H1 (cell line): ENCODE data around the gene LCN15. TPM values are rescaled to one million over a fixed set of nuclear protein-coding genes. Genes with fewer than 3 reads are reported as not detected.

ENCODE experiments used
- CTCF ChIA-PET: fragments of 300-600 bp; sonication (Branson Sonifier 250); formaldehyde crosslinking; loops from one replicate; lab custom pipeline; 2021; ENCODE audit not compliant: partially characterized antibody; lab: Charles Lee
- POLR2A ChIA-PET: fragments of 300-600 bp; sonication (Branson Sonifier 250); formaldehyde crosslinking; loops from one replicate; lab custom pipeline; 2021; ENCODE audit warnings: inconsistent platforms; ENCODE audit not compliant: partially characterized antibody; lab: Charles Lee
- DNase-seq, 2 experiments: peaks; one replicate each; pipeline versions ENCODE4 v3.0.0 to v3.0.0-alpha.2; 2010 to 2022; ENCODE audit warnings: low spot score in 2 of 2, low read depth in 1 of 2, mixed read lengths in 1 of 2
- FAIRE-seq: peaks from 2 replicates; lab custom pipeline; 2011; peaks lifted over from hg19 to GRCh38; lab: Jason Lieb, UNC
- H2AFZ ChIP-seq: 2 replicates; pipeline ENCODE4 v1.8.1; 2012; ENCODE audit warnings: low read length, inconsistent platforms
- H2AK5ac ChIP-seq: 2 replicates; pipeline ENCODE4 v1.6.1; 2013; ENCODE audit warnings: low read depth, low read length
- H2BK120ac ChIP-seq: replicated peaks from 2 replicates; pipeline ENCODE3; 2013; ENCODE audit warnings: low read depth, low read length, inconsistent platforms
- H2BK12ac ChIP-seq: 2 replicates; pipeline ENCODE4 v1.6.1; 2013; ENCODE audit warnings: low read depth, low read length
- H2BK15ac ChIP-seq: 2 replicates; pipeline ENCODE4 v1.6.1; 2013; ENCODE audit warnings: low read length
- H2BK20ac ChIP-seq: 2 replicates; pipeline ENCODE4 v1.6.1; 2013; ENCODE audit warnings: low read length
- H2BK5ac ChIP-seq: 2 replicates; pipeline ENCODE4 v1.6.1; 2013; ENCODE audit warnings: low read depth, low read length
- H3K14ac ChIP-seq: 2 replicates; pipeline ENCODE4 v1.6.1; 2013; ENCODE audit warnings: inconsistent platforms; ENCODE audit not compliant: insufficient read length
- H3K18ac ChIP-seq: 2 replicates; pipeline ENCODE4 v1.6.1; 2013; ENCODE audit warnings: low read length; ENCODE audit errors: extremely low read depth
- H3K23ac ChIP-seq: 2 replicates; pipeline ENCODE4 v1.6.1; 2013; ENCODE audit warnings: inconsistent platforms; ENCODE audit not compliant: insufficient read length
- H3K23me2 ChIP-seq: 2 replicates; pipeline ENCODE4 v1.6.1; 2013; ENCODE audit warnings: low read depth, low read length
- H3K27ac ChIP-seq: 2 replicates; pipeline ENCODE4 v1.6.1; 2011; ENCODE audit warnings: low read depth, low read length, inconsistent platforms
- H3K27me3 ChIP-seq, 4 experiments: replicated peaks in 1 of 4; 1 replicate in 1 of 4; 2 replicates in 3 of 4; pipeline versions ENCODE4 v1.6.1 to v1.8.1; 2011 to 2013; ENCODE audit warnings: low read length in 3 of 4, mild to moderate bottlenecking in 3 of 4, inconsistent platforms in 2 of 4, mixed read lengths in 2 of 4, moderate library complexity in 1 of 4; ENCODE audit not compliant: control insufficient read depth in 3 of 4, insufficient read depth in 3 of 4; ENCODE audit errors: extremely low read depth in 1 of 4
- H3K36me3 ChIP-seq, 4 experiments: 2 replicates each; pipeline versions ENCODE4 v1.6.1 to v1.8.1; 2011 to 2013; ENCODE audit warnings: mild to moderate bottlenecking in 4 of 4, low read length in 3 of 4, moderate library complexity in 2 of 4, control low read depth in 1 of 4, inconsistent platforms in 1 of 4; ENCODE audit not compliant: insufficient read depth in 4 of 4, control insufficient read depth in 2 of 4
- H3K4ac ChIP-seq: replicated peaks from 2 replicates; pipeline ENCODE3; 2013; ENCODE audit warnings: low read length, low read depth, mixed read lengths, inconsistent platforms; ENCODE audit not compliant: insufficient read length
- H3K4me1 ChIP-seq, 4 experiments: replicated peaks in 1 of 4; 1 replicate in 1 of 4; 2 replicates in 3 of 4; pipeline versions ENCODE4 v1.6.1 to v1.8.1; 2011 to 2013; ENCODE audit warnings: low read length in 3 of 4, inconsistent platforms in 2 of 4, mixed read lengths in 1 of 4; ENCODE audit not compliant: insufficient read depth in 4 of 4, control insufficient read depth in 3 of 4
- H3K4me2 ChIP-seq, 2 experiments: 2 replicates each; pipeline versions ENCODE4 v1.6.1 to v1.8.1; 2011 to 2013; ENCODE audit warnings: low read depth in 2 of 2, low read length in 2 of 2, control low read depth in 1 of 2, inconsistent platforms in 1 of 2, mild to moderate bottlenecking in 1 of 2; ENCODE audit not compliant: insufficient read depth in 1 of 2
- H3K4me3 ChIP-seq, 4 experiments: fragments of 200-600, 300-600 bp in 1 of 4; sonication (generic), shearing (Covaris generic), sonication (Bioruptor Twin) in 1 of 4; 2 replicates each; pipeline versions ENCODE4 v1.5.1 to v1.8.1; 2011 to 2016; ENCODE audit warnings: low read length in 4 of 4, low read depth in 3 of 4, control low read depth in 2 of 4, inconsistent platforms in 2 of 4, mild to moderate bottlenecking in 2 of 4, mixed read lengths in 1 of 4, moderate library complexity in 1 of 4; ENCODE audit not compliant: insufficient read depth in 2 of 4; ENCODE audit errors: extremely low read depth in 1 of 4
- H3K56ac ChIP-seq: replicated peaks from 2 replicates; pipeline ENCODE3; 2013; ENCODE audit warnings: low read depth, mild to moderate bottlenecking, mixed read lengths, low read length, inconsistent platforms; ENCODE audit not compliant: insufficient read length
- H3K79me1 ChIP-seq: 2 replicates; pipeline ENCODE4 v1.6.1; 2013; ENCODE audit warnings: low read depth, low read length, control low read depth
- H3K79me2 ChIP-seq, 2 experiments: 2 replicates each; pipeline versions ENCODE4 v1.6.1 to v1.8.1; 2012 to 2013; ENCODE audit warnings: low read length in 2 of 2, mild to moderate bottlenecking in 2 of 2, inconsistent platforms in 1 of 2; ENCODE audit not compliant: insufficient read depth in 2 of 2, control insufficient read depth in 1 of 2
- H3K9ac ChIP-seq, 4 experiments: replicated peaks in 1 of 4; 1 replicate in 1 of 4; 2 replicates in 3 of 4; pipeline versions ENCODE4 v1.6.1 to v1.8.1; 2011 to 2013; ENCODE audit warnings: low read depth in 3 of 4, low read length in 3 of 4, control low read depth in 2 of 4, mild to moderate bottlenecking in 2 of 4, moderate library complexity in 2 of 4, inconsistent platforms in 1 of 4; ENCODE audit errors: extremely low read depth in 1 of 4
- H3K9me3 ChIP-seq, 2 experiments: 2 replicates each; pipeline versions ENCODE4 v1.6.1 to v1.8.1; 2012 to 2013; ENCODE audit warnings: mild to moderate bottlenecking in 2 of 2, moderate library complexity in 2 of 2, control low read depth in 1 of 2, inconsistent platforms in 1 of 2, low read depth in 1 of 2, low read length in 1 of 2, mixed read lengths in 1 of 2; ENCODE audit not compliant: insufficient read depth in 2 of 2
- H4K20me1 ChIP-seq, 2 experiments: replicated peaks in 1 of 2; 2 replicates each; pipeline versions ENCODE3 to v1.8.1; 2011 to 2013; ENCODE audit warnings: inconsistent platforms in 2 of 2, low read length in 2 of 2, mild to moderate bottlenecking in 1 of 2; ENCODE audit not compliant: insufficient read depth in 2 of 2, control insufficient read depth in 1 of 2
- H4K5ac ChIP-seq: 2 replicates; pipeline ENCODE4 v1.6.1; 2013; ENCODE audit warnings: low read length, low read depth, mixed read lengths, inconsistent platforms; ENCODE audit not compliant: insufficient read length
- H4K8ac ChIP-seq: 2 replicates; pipeline ENCODE4 v1.8.0; 2013; ENCODE audit warnings: mild to moderate bottlenecking, moderate library complexity, low read length, inconsistent platforms; ENCODE audit not compliant: insufficient read depth; ENCODE audit errors: extremely low read depth
- H4K91ac ChIP-seq: replicated peaks from 2 replicates; pipeline ENCODE3; 2013; ENCODE audit warnings: low read length, mixed read lengths, inconsistent platforms; ENCODE audit not compliant: insufficient read length
- ASH2L ChIP-seq: fragments of 200-600, 300-600 bp; sonication (generic); IDR thresholded peaks from one replicate; pipeline ENCODE4 v1.7.1; 2017; ENCODE audit warnings: low read length
- CBX5 ChIP-seq: fragments of 300-800, 300-1000 bp; sonication (generic); IDR thresholded peaks from 2 replicates; pipeline ENCODE4 v1.7.1; 2016; ENCODE audit warnings: antibody characterized with exemption, low read length, low read depth
- CBX8 ChIP-seq: fragments of 300-800, 300-1000 bp; sonication (generic); IDR thresholded peaks from 2 replicates; pipeline ENCODE4 v1.7.1; 2016; ENCODE audit warnings: low read depth, low read length, borderline replicate concordance
- EP300 ChIP-seq, 2 experiments: IDR thresholded peaks; 1 replicate in 1 of 2; 2 replicates in 1 of 2; pipeline ENCODE4 v1.6.1; 2011 to 2012; ENCODE audit warnings: low read depth in 2 of 2, low read length in 2 of 2, mild to moderate bottlenecking in 2 of 2, borderline replicate concordance in 1 of 2, inconsistent platforms in 1 of 2, moderate library complexity in 1 of 2
- GTF2F1 ChIP-seq: IDR thresholded peaks from 2 replicates; pipeline ENCODE4 v1.6.1; 2012; ENCODE audit warnings: low read depth, low read length, improper control_type of control experiment, borderline replicate concordance
- JUN ChIP-seq: IDR thresholded peaks from 2 replicates; pipeline ENCODE4 v1.6.1; 2011; ENCODE audit warnings: low read depth, mild to moderate bottlenecking, improper control_type of control experiment, low read length
- KDM1A ChIP-seq: fragments of 200-600, 300-600 bp; sonication (generic); IDR thresholded peaks from 2 replicates; pipeline ENCODE4 v1.7.1; 2016; ENCODE audit warnings: mild to moderate bottlenecking, low read length, borderline replicate concordance
- MAFK ChIP-seq: IDR thresholded peaks from 2 replicates; pipeline ENCODE4 v1.6.1; 2012; ENCODE audit warnings: low read depth, mild to moderate bottlenecking, improper control_type of control experiment, low read length
- POLR2A ChIP-seq, 2 experiments: IDR thresholded peaks; 1 replicate in 1 of 2; 2 replicates in 1 of 2; pipeline ENCODE4 v1.6.1; 2011; ENCODE audit warnings: low read depth in 2 of 2, low read length in 2 of 2, mild to moderate bottlenecking in 2 of 2; ENCODE audit errors: control extremely low read depth in 1 of 2
- SP1 ChIP-seq: IDR thresholded peaks from 2 replicates; pipeline ENCODE4 v1.6.1; 2011; ENCODE audit warnings: low read depth, low read length
- TAF1 ChIP-seq: IDR thresholded peaks from 2 replicates; pipeline ENCODE4 v1.6.1; 2011; ENCODE audit warnings: mild to moderate bottlenecking, low read depth, low read length
- WGBS, 2 experiments: shearing (Covaris generic) in 1 of 2; methylation state at CpG; one replicate each; pipeline versions ENCODE4 v1.1.6 to v1.1.7; 2013 to 2015; ENCODE audit warnings: low lambda C conversion rate in 2 of 2, mixed read lengths in 2 of 2, inconsistent platforms in 1 of 2, low coverage in 1 of 2, missing lambda C conversion rate in 1 of 2; ENCODE audit not compliant: insufficient replicate concordance in 2 of 2, insufficient coverage in 1 of 2, insufficient read length in 1 of 2; ENCODE audit errors: extremely low coverage in 1 of 2, missing lambda C conversion rate in 1 of 2; 5-methylcytosine and 5-hydroxymethylcytosine counted together
- polyA plus RNA-seq, 7 experiments: library from polyadenylated mRNA; depleted of rRNA in 3 of 7; stranded (reverse) in 5 of 7; unstranded in 2 of 7; fragments of >200 nt in 5 of 7; fragments of 200-250 nt in 2 of 7; gene quantifications; 1 replicate in 5 of 7; 2 replicates in 1 of 7; 4 replicates in 1 of 7; pipeline versions ENCODE4 v1.2.1 to v1.2.3, GENCODE V29; 2011 to 2013; ENCODE audit warnings: missing spikeins in 2 of 7, mixed read lengths in 2 of 7
- total RNA-seq: library from RNA; stranded (reverse); fragmentation: NEBNext Ultra II Directional; extraction: Animal tissue kit (Norgen Biotek cat#: 25700); gene quantifications from 2 replicates; pipeline ENCODE4 v1.2.1, GENCODE V29; 2021
- TF ChIP-seq, protein P1 (sequence below): IDR thresholded peaks from 2 replicates; pipeline ENCODE4 v1.6.1; 2011; ENCODE audit warnings: low read depth, mild to moderate bottlenecking, low read length; ENCODE audit not compliant: insufficient read depth

The LCN15 gene
- total and polyA plus RNA-seq, 2 of the 8 experiments (the other 6 are each of a cell fraction or from before 2014, with no cell fraction given), result 0.08 to 0.47 TPM

DNA sequence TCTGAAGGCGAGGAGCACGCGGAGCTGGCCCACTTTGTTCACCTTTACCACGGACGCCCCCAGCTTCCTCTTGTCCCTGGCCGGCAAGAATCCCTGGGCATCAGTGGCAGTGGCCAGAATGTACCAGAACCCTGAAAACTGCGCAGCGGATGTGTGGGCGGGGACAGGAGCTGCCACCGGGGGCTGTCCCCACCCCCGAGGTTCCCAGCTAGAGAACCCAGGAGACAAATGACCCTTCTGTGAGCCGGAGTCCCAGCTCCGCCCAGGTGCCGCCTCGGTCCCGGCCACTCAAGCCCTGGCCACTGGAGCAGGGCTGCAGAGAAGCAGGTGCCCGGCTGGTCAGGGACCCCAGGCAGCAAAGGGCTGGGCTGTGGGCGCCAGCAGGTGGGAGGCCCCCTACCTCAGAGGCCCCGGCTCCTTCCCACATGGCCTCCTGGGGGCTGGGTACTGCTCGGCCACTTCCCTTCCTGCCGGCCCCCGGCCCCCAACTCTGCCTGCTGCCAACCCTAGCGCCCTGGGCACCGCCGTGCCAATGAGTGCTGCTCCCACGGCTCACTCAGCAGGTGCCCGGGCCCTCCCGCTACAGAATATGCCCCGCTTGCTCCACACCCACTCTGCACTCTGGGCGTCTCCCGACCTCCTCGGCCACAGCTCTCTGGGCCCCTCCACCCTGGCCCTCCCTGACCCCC, 22.3 kb downstream of the LCN15 start:
- ChIA-PET CTCF (interaction anchor here (0.6 to 4.8 kb wide), 7 partner anchors 9 to 324 kb away, joined by 3 to 36 read pairs (median 4); partner anchors contain the start of gene LCN8), POLR2A (interaction anchor here (1.3 to 11.7 kb wide), 4 partner anchors 8 to 22 kb away, joined by 4 to 137 read pairs (median 11); partner anchors contain the start of gene LCN8)
- H4K20me1 ChIP-seq, result no peaks in the 10 kb centered on the region
- no peaks in the 10 kb centered on the region for H3K36me3 ChIP-seq
- no peak overlapping the region; the same call in none of the 2 replicates for H3K18ac ChIP-seq
- no peak overlapping the region for H4K91ac ChIP-seq
- no peak overlapping the region for H3K14ac ChIP-seq
- H3K79me2 ChIP-seq, result no peaks in the 10 kb centered on the region
- H3K27ac ChIP-seq, result no peak overlapping the region
- peak overlapping the region; percentile 23 to 57; a peak in 1 of 4 replicates for H3K4me2 ChIP-seq
- H3K56ac ChIP-seq, result no peak overlapping the region
- no peak overlapping the region for H2BK5ac ChIP-seq
- H2AK5ac ChIP-seq, result no peak overlapping the region
- no peaks in the 10 kb centered on the region; a peak in 1 of 4 replicates for H3K9me3 ChIP-seq
- H2BK12ac ChIP-seq, result no peak overlapping the region
- peak overlapping the region; percentile 23 for H3K4ac ChIP-seq
- no peak overlapping the region for H2BK20ac ChIP-seq
- peaks cover 0 to 20% (median 8%) of the 10 kb centered on the region in 4 experiments; a peak in 6 of 7 replicates for H3K4me1 ChIP-seq
- H3K27me3 ChIP-seq, result peaks cover 0 to 4% (median 0%) of the 10 kb centered on the region in 4 experiments; a peak in 2 of 7 replicates
- DNase-seq (no peak), FAIRE-seq (no peak)
- no peak overlapping the region for H4K8ac ChIP-seq
- no peak overlapping the region for H3K23ac ChIP-seq
- no peak for TF ChIP-seq TAF1
- TF ChIP-seq POLR2A (IDR thresholded peaks at IDR 0.05; ENCODE audit: control extremely low read depth in 1 of 2, low read depth in 2 of 2, low read length in 2 of 2), result no peak
- no peak for TF ChIP-seq EP300 (IDR thresholded peaks at IDR 0.05; ENCODE audit: borderline replicate concordance in 1 of 2, low read depth in 2 of 2, low read length in 2 of 2)
- TF ChIP-seq, protein P1, sequence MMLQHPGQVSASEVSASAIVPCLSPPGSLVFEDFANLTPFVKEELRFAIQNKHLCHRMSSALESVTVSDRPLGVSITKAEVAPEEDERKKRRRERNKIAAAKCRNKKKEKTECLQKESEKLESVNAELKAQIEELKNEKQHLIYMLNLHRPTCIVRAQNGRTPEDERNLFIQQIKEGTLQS, result no peak
- no peak for TF ChIP-seq MAFK
- TF ChIP-seq SP1, result no peak
- TF ChIP-seq JUN, result no peak
- no peak for TF ChIP-seq CBX8
- no peak for TF ChIP-seq KDM1A
- no peak for TF ChIP-seq ASH2L
- no peak for TF ChIP-seq GTF2F1
- no peak for TF ChIP-seq CBX5
- 83% methylated on average over 24 of the region's 32 CpGs; no CpG with 5 or more reads in 1 of the 2 experiments for WGBS, 2 experiments
- no peak overlapping the region for H3K9ac ChIP-seq
- no peak overlapping the region for H2BK120ac ChIP-seq
- 0 out of 2 replicates have a peak overlapping the region, but pooled peaks have one; percentile 29 for H2BK15ac ChIP-seq
- peak overlapping the region in 1 of 4 experiments; percentile 47; a peak in 1 of 8 replicates for H3K4me3 ChIP-seq
- no peak overlapping the region for H2AFZ ChIP-seq
- no peaks in the 10 kb centered on the region; the same call in 1 of the 2 replicates for H3K23me2 ChIP-seq
- no peaks in the 10 kb centered on the region for H3K79me1 ChIP-seq
- H4K5ac ChIP-seq, result no peak overlapping the region
